ENCODE data around the gene PSG1.
"Not testable (repeated sequence)": the region's sequence is repeated elsewhere in the genome, so short reads cannot be mapped to it uniquely, and the experiment has no call there.

Gene PSG1

GRCh38 chr19:42819960-42820650 lies 59.4 kb downstream of the PSG1 start:
- not testable (repeated sequence) for DNase-seq (ENCODE audit: low read depth)

DNA sequence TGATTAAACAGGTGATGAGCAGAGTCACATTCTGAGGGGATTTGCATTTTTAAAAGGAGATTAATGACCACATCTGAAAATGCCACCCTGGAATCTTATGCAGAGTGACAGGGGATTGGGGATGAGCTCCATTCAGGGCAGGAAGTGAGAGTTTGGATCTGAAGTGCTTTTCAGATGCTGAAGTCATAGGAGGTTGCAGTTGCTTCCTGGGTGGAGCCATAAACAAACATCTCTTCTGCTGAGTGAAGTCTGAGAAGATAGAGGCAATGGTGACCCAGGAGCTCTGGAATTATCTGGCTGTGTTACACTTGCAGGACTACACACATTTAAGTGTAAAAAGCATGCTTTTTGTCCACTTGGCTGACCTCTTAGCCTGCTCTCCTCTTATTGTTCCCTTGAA lies 62.6 kb downstream of the PSG1 start:
- no peak for DNase-seq (ENCODE audit: low read depth)
